ENCODE data around the gene BRIP1.
A peak's percentile ranks its signal among the peaks of the same experiment; 100 is the strongest.
"Not testable (repeated sequence)": the region's sequence is repeated elsewhere in the genome, so short reads cannot be mapped to it uniquely, and the experiment has no call there.

The BRIP1 gene

DNA sequence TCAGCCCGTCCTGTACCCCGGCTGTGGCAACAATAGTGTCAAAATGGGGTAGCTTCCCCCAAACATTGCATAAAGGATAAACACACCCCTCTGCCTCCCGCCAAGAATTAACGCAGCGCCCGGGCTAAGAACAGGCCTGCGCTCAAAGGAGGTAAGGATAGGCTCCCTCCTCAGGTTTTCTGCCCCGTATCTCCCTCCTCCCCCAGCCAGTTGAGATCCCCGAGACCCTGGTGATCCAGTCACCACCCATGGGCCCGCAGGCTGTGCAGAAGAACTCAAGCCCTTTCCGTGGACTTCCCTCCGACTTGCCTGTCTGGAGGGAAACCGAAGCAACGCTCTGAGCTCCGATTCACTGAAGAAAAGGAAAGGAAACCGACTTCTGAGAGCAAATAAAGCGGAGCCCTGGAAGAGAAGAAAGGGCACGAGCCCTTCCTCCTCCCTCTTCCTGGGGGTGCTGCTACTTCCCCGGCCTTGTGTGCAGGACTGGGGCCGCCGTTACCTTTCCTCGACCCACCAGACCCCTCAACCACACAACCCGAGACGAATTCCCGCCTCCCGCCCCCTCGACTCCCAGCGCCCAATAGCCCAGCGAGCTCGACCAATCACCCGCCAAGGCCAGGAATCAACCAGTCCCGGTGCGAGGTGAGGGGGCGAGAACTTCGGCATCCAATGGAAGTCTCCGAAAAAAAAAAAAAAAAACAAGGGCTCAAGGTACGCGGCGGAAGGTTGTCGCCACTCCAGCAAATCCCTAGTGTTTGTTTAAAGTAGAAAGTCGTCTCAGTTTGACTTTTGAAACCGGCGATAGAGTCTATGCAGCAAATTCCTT lies at the start of gene BRIP1:
Gene BRIP1 (minus strand): TSS at position 554 of the 826 bp plus-strand sequence. CDS start 1,989 bp downstream, outside the sequence.
- Histone ChIP-seq H3K36me3 (peaks cover 24% of the 10 kb centered on the region), H3K4me2 (peak within 1 kb of the TSS; percentile 79), H3K27ac (peak within 1 kb of the TSS; percentile 89), H3K4me3 (peak within 1 kb of the TSS; percentile 80), H3K9me3 (no peaks in the 10 kb centered on the region), H3K9ac (peak within 1 kb of the TSS; percentile 93), H4K20me1 (no peaks in the 10 kb centered on the region), H3K4me1 (peaks cover 45% of the 10 kb centered on the region), H3K27me3 (no peaks in the 10 kb centered on the region)
- no peak for TF ChIP-seq Cebpa-rat (IDR thresholded peaks at IDR 0.05)

DNA sequence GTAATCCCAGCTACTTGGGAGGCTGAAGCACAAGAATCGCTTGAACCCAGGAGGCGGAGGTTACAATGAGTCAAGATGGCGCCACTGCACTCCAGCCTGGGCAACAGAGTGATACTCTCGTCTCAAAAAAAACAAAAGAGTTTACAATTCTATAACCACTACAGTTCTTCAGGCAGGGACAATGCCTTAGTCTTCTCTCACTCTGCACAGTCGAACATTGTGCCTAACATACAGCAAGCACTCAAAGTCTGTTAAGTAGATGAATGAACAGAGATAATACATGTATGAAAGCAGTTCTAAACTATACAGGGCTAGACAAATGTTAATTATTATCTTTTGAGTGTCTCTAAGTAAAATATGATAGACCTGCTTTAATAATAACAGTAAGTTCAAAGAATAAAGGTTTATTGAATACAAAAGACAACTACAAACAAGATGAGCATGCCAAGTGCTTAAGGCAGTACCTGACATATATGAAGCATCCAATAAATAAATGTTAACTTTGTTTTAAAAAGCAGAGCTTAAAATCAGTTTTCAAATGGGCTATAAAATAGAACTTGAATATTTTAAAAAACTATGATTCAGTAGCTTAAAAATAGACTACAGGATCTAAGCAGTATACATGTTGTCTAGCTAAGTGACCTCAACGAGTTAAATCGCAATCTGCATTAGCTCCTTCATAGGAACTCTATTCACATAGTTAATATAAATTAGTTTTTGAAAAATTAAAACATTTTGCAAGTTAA lies 45.1 kb upstream of the BRIP1 start:
- no peak overlapping the region for H3K4me3 ChIP-seq
- no peak overlapping the region for H3K4me2 ChIP-seq
- H3K4me1 ChIP-seq = no peaks in the 10 kb centered on the region
- H3K36me3 ChIP-seq = peaks cover 93% of the 10 kb centered on the region
- H3K9me3 ChIP-seq = no peaks in the 10 kb centered on the region
- no peaks in the 10 kb centered on the region for H3K27me3 ChIP-seq
- TF ChIP-seq Cebpa-rat (IDR thresholded peaks at IDR 0.05) = no peak
- no peak overlapping the region for H3K9ac ChIP-seq
- H3K27ac ChIP-seq = no peak overlapping the region
- no peaks in the 10 kb centered on the region for H4K20me1 ChIP-seq

DNA sequence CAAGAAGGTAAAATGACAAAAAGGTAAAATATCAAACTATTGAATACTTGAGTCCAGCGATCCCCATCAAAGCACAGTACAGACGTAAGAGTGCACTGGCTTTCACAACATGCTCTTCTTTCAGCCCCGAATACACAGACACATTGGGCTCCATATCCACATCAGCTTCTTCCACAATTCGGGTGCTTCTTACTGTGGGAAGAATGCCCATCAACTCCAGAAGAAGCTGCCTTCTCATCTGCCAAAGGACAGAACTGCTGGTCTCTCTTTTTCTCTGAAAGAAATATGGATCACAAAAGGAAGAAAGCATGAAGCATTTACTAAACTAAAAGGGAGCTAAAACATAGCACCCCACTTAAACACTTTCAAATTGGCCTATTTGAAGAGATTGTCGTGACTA lies 44.0 kb upstream of the BRIP1 start:
- H3K9me3 ChIP-seq = no peaks in the 10 kb centered on the region
- peaks cover 93% of the 10 kb centered on the region for H3K36me3 ChIP-seq
- no peak for TF ChIP-seq Cebpa-rat (IDR thresholded peaks at IDR 0.05)
- H3K4me1 ChIP-seq = no peaks in the 10 kb centered on the region
- H3K9ac ChIP-seq = no peak overlapping the region
- no peak overlapping the region for H3K27ac ChIP-seq
- H3K4me2 ChIP-seq = no peak overlapping the region
- H3K27me3 ChIP-seq = no peaks in the 10 kb centered on the region
- no peak overlapping the region for H3K4me3 ChIP-seq
- no peaks in the 10 kb centered on the region for H4K20me1 ChIP-seq

DNA sequence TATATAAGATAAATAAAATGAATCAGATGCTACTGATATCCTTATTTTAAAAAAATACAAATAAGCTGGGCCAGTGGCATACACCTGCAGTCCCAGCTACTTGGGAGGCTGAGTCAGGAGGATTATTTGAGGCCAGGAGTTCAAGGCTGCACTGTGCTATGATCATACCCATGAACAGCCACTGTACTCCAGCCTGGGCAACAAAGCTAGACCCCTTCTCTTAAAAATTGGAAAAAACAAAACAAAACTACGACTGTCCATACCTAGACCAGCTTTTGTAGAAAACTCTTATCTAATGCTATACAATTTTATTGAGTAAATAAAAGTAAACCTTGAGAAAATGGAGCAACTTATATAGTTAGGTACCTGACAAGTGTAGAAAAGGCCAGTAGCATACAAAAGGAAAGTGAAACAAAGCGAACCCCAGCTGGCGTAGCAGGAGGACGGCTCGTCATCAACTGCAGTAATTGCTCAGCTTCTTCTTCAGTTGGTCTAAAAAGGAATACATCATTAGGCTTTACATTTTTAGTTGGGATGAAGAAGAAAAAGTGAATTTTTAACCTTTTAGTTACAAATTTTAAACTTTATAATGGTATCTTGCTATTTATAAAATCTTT lies 40.9 kb upstream of the BRIP1 start:
- Histone ChIP-seq H3K27ac (no peak overlapping the region), H3K27me3 (no peaks in the 10 kb centered on the region), H3K9ac (no peak overlapping the region), H3K36me3 (peaks cover 94% of the 10 kb centered on the region), H3K9me3 (no peaks in the 10 kb centered on the region), H3K4me2 (no peak overlapping the region), H3K4me1 (no peaks in the 10 kb centered on the region), H3K4me3 (no peak overlapping the region), H4K20me1 (no peaks in the 10 kb centered on the region)
- no peak for TF ChIP-seq Cebpa-rat (IDR thresholded peaks at IDR 0.05)

DNA sequence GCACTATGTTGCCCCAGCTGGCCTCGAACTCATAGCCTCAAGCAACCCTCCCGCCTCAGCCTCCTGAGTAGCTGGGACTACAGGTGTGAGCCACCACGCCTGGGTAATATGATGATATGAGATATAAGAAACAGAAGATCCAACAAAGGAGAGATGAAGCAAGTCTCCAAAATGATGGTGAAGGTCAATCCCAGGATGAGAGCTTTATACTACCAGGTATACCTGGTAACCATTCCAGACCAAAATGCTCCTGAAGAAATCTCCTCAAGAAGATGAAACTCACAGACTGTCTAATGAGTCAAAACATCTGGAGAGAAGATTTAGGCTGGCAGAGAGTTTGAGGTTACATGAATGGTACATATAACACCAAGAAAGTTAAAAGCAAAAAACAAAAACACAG lies 39.9 kb upstream of the BRIP1 start:
- Histone ChIP-seq H4K20me1 (no peaks in the 10 kb centered on the region), H3K9ac (no peak overlapping the region), H3K4me3 (no peak overlapping the region), H3K27me3 (no peaks in the 10 kb centered on the region), H3K9me3 (no peaks in the 10 kb centered on the region), H3K4me1 (no peaks in the 10 kb centered on the region), H3K4me2 (no peak overlapping the region), H3K27ac (no peak overlapping the region), H3K36me3 (peaks cover 98% of the 10 kb centered on the region)
- no peak for TF ChIP-seq Cebpa-rat (IDR thresholded peaks at IDR 0.05)

DNA sequence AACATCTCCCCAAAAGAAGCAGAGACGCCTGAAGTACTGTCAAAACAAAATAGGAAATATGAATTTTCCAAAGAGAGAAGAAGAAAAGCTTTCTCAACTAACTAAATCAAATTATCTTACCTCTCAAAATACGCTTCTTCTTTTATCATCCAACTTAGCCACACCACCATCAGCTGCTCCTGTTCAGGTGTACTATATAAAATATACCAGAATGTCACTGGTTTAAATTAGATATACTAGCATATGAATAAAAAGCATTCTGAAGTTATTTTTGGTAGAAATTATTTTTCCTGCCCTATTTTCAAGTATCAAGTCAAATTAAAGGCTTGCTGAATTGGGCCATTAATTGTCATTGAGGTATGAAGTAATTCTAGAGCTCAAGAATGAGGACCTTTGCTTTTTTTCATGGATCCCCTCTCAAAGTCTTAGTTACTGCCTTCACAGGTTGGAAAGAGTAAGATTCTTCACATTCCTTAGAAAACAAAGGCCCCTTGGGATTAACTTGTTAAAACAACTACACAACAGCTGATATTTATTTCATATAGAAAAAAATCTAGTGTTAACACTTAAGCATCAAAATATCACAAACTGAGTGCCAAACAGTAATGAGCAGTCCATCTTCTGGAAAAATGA lies 34.3 kb upstream of the BRIP1 start:
- no peak overlapping the region for H3K4me2 ChIP-seq
- H3K27me3 ChIP-seq = no peaks in the 10 kb centered on the region
- no peak overlapping the region for H3K4me3 ChIP-seq
- TF ChIP-seq Cebpa-rat (IDR thresholded peaks at IDR 0.05) = no peak
- H3K9ac ChIP-seq = no peak overlapping the region
- no peaks in the 10 kb centered on the region for H3K4me1 ChIP-seq
- no peak overlapping the region for H3K27ac ChIP-seq
- no peaks in the 10 kb centered on the region for H3K9me3 ChIP-seq
- no peaks in the 10 kb centered on the region for H4K20me1 ChIP-seq
- H3K36me3 ChIP-seq = peaks cover 82% of the 10 kb centered on the region

DNA sequence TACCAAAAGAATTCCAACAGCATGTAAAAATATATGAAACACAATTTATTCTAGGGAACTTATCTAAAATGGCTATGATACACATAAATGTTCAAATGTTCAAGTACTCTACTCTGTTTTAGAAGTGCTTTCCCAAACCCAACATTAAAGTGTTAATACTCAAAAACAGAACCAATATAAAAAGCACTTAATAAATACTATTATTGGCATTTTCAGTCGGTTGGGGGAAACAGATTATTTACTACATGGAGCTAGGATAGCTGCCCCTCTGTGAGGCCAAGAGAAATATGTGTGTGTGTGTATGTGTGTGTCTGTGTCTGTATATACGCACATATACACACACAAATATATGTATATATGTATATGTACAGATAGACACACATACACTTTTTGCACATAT lies 32.1 kb upstream of the BRIP1 start:
- H3K9ac ChIP-seq = no peak overlapping the region
- no peaks in the 10 kb centered on the region for H4K20me1 ChIP-seq
- H3K36me3 ChIP-seq = peaks cover 83% of the 10 kb centered on the region
- H3K27ac ChIP-seq = no peak overlapping the region
- H3K4me1 ChIP-seq = no peaks in the 10 kb centered on the region
- H3K4me2 ChIP-seq = no peak overlapping the region
- no peak overlapping the region for H3K4me3 ChIP-seq
- H3K27me3 ChIP-seq = no peaks in the 10 kb centered on the region
- no peaks in the 10 kb centered on the region for H3K9me3 ChIP-seq
- TF ChIP-seq Cebpa-rat (IDR thresholded peaks at IDR 0.05) = no peak

DNA sequence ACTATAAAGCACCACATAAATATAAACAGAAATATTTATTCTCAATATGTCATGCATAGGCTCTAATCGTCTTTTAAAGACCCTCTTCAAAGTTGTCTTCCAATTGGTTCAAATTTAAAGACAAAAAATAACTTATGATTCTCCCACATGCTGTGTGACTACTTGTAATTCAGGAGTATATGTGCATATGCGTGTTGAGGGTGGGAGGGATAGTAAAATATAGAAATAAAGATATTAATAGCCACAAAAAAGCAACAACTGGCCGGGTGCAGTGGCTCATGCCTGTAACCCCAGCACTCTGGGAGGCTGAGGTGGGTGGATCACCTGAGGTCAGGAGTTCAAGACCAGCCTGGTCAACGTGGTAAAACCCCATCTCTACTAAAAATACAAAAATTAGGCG lies 31.0 kb upstream of the BRIP1 start:
- H3K4me2 ChIP-seq, H4K20me1 ChIP-seq, H3K9me3 ChIP-seq, H3K27ac ChIP-seq, H3K4me1 ChIP-seq, H3K4me3 ChIP-seq, H3K27me3 ChIP-seq, H3K9ac ChIP-seq: not testable (repeated sequence)
- peaks cover 83% of the 10 kb centered on the region for H3K36me3 ChIP-seq

DNA sequence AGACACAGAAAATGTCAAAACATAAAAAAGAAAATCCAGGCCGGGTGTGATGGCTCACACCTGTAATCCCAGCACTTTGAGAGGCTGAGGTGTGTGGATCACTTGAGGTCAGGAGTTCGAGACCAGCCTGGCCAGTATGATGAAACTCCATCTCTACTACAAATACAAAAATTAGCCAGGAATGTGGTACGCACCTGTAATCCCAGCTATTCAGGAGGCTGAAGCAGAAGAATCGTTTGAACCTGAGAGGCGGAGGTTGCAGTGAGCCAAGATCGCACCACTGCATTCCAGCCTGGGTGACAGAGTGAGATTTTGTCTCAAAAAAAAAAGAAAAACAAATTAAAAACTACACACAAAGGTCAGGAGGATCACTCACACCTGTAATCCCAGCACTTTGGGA lies 24.4 kb upstream of the BRIP1 start:
- H3K27ac ChIP-seq, H3K4me1 ChIP-seq, H3K4me2 ChIP-seq, H4K20me1 ChIP-seq, H3K4me3 ChIP-seq, H3K27me3 ChIP-seq, H3K9me3 ChIP-seq, H3K9ac ChIP-seq: not testable (repeated sequence)
- H3K36me3 ChIP-seq = peaks cover 98% of the 10 kb centered on the region

DNA sequence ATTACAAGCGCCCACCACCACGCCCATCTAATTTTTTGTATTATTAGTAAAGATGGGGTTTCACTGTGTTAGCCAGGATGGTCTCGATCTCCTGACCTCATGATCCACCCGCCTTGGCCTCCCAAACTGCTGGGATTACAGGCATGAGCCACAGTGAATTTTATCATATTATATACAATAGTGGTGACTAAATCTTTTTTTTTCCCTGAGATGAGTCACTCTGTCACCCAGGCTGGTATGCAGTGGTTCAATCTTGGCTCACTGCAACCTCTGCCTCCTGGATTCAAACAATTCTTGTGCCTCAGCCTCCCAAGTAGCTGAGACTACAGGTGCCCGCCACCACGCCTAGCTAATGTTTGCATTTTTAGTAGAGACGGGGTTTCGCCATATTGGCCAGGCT lies 22.5 kb upstream of the BRIP1 start:
- not testable (repeated sequence) for H3K27ac ChIP-seq, H3K27me3 ChIP-seq, H4K20me1 ChIP-seq, H3K9me3 ChIP-seq, H3K4me3 ChIP-seq, H3K9ac ChIP-seq, H3K4me1 ChIP-seq, H3K4me2 ChIP-seq
- H3K36me3 ChIP-seq = peaks cover 98% of the 10 kb centered on the region

Measured in BLaER1 (cell line).